Vagina (tissue), 2 donors: ENCODE data around the gene ATP6V0E2.

Experiments used
- CTCF ChIP-seq, 3 experiments: fragments of 450-650 bp in 2 of 3; fragments of 200-600 bp in 1 of 3; sonication (generic) in 1 of 3; IDR thresholded peaks; one replicate each; pipeline ENCODE4 v1.5.1; 2017 to 2019; ENCODE audit warnings: antibody characterized with exemption in 3 of 3, mild to moderate bottlenecking in 2 of 3, moderate library complexity in 2 of 3
- POLR2A ChIP-seq, 2 donors: fragments of 450-650 bp; IDR thresholded peaks; one replicate each; pipeline ENCODE4 v1.6.1; 2017; ENCODE audit warnings: antibody characterized with exemption in 2 of 2, mild to moderate bottlenecking in 2 of 2, moderate library complexity in 2 of 2

GRCh38 chr7:149881328-149882247 is 7.8 kb downstream of the ATP6V0E2 start:
- TF ChIP-seq CTCF (IDR thresholded peaks at IDR 0.05) (no peak), POLR2A (IDR thresholded peaks at IDR 0.05) (no peak)
